Stomach (tissue), 4 donors: ENCODE data around the gene SNX2.

Source experiments
- EP300 ChIP-seq: sonication (generic); formaldehyde crosslinking; IDR thresholded peaks from one replicate; pipeline ENCODE4 v1.6.1; 2017; ENCODE audit warnings: antibody characterized with exemption
- POLR2AphosphoS5 ChIP-seq, 3 donors: sonication (generic); formaldehyde crosslinking; IDR thresholded peaks; one replicate each; pipeline ENCODE4 v1.6.1; 2016; ENCODE audit warnings: antibody characterized with exemption in 3 of 3

DNA sequence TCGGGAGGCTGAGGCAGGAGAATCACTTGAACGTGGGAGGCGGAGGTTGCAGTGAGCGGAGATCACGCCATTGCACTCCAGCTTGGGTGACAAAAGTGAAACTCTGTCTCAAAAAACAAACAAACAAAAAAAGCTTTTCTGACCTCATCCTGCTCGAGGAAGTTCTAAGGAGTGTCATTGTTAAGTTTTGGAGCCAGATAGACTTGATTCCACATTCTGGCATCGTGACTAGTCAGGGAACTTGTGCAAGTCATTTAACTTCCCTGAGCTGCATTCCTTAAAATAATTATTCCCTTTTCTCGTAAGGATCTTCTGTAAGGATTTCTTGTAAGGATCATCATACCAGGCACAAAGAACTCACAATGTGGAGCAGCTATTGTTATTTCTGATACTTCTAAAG lies 96.8 kb downstream of the SNX2 start:
- TF ChIP-seq EP300 = no peak
- no peak for TF ChIP-seq POLR2AphosphoS5 (IDR thresholded peaks at IDR 0.05)
